HepG2 (cell line): ENCODE results near the gene TFDP2. TPM values are rescaled to one million over a fixed set of nuclear protein-coding genes. Genes with fewer than 3 reads are reported as not detected.

Experiments
- ATAC-seq: fragments of 200-7000 bp; cut with Tn5 transposase; 3 replicates; pipeline ENCODE4 v1.9.1; 2020; ENCODE audit warnings: mild to moderate bottlenecking, moderate library complexity
- BruUV-seq: library from RNA; stranded (reverse); fragments of 400-500 nt; replicated peaks from 2 replicates; lab custom pipeline; 2021; lab: Mats Ljungman, UMichigan
- CTCF ChIA-PET: fragments of 300-600 bp; formaldehyde crosslinking; extraction: SDS; loops from one replicate; lab custom pipeline; 2021; ENCODE audit warnings: low total read pairs, inconsistent platforms, low intra/inter-chr PET ratio; lab: Yijun Ruan, JAX
- POLR2A ChIA-PET: fragments of 350-600 bp; sonication (Branson Sonifier 250); formaldehyde crosslinking; loops from one replicate; lab custom pipeline; 2020; ENCODE audit warnings: antibody characterized with exemption, inconsistent platforms; lab: Yijun Ruan, JAX
- DNase-seq: peaks from one replicate; pipeline ENCODE4 v3.0.0-alpha.2; 2015; ENCODE audit warnings: low spot score
- FAIRE-seq: peaks from 3 replicates; lab custom pipeline; 2011; peaks lifted over from hg19 to GRCh38; lab: Jason Lieb, UNC
- H2AFZ ChIP-seq: one replicate; pipeline ENCODE4 v1.6.1; 2011; ENCODE audit warnings: low read length, inconsistent platforms
- H3K27ac ChIP-seq: fragments of 300-600 bp; 3 replicates; pipeline ENCODE4 v1.8.0; 2011; ENCODE audit warnings: mixed run types, mild to moderate bottlenecking, mixed read lengths, low read length, inconsistent platforms; ENCODE audit not compliant: insufficient read depth; ENCODE audit errors: extremely low read length
- H3K27me3 ChIP-seq, 2 experiments: fragments of 200-600 bp in 1 of 2; 2 replicates in 1 of 2; 3 replicates in 1 of 2; pipeline versions ENCODE4 v1.6.0 to v1.8.0; 2011; ENCODE audit warnings: low read length in 2 of 2, mild to moderate bottlenecking in 2 of 2, moderate library complexity in 2 of 2, inconsistent platforms in 1 of 2; ENCODE audit not compliant: insufficient read depth in 2 of 2, control insufficient read depth in 1 of 2
- H3K36me3 ChIP-seq, 2 experiments: fragments of 200-600 bp in 1 of 2; replicated peaks in 1 of 2; 2 replicates in 1 of 2; 3 replicates in 1 of 2; pipeline versions ENCODE4 v1.5.1 to v1.8.0; 2011; ENCODE audit warnings: low read length in 2 of 2, inconsistent platforms in 1 of 2; ENCODE audit not compliant: insufficient read depth in 2 of 2, control insufficient read depth in 1 of 2
- H3K4me1 ChIP-seq: 2 replicates; pipeline ENCODE4 v1.5.1; 2012; ENCODE audit warnings: low read length, inconsistent platforms; ENCODE audit not compliant: insufficient read depth
- H3K4me2 ChIP-seq: 2 replicates; pipeline ENCODE4 v1.6.0; 2011; ENCODE audit warnings: low read depth, low read length, inconsistent platforms
- H3K4me3 ChIP-seq, 3 experiments: fragments of 200-600 bp in 1 of 3; sonication (generic), shearing (Covaris generic) in 1 of 3; replicated peaks in 1 of 3; 2 replicates each; pipeline ENCODE4 v1.5.1; 2011 to 2016; ENCODE audit warnings: low read length in 3 of 3, inconsistent platforms in 2 of 3, low read depth in 2 of 3, mild to moderate bottlenecking in 2 of 3, control low read depth in 1 of 3, mixed read lengths in 1 of 3; ENCODE audit not compliant: insufficient read depth in 1 of 3
- H3K79me2 ChIP-seq: one replicate; pipeline ENCODE4 v1.6.1; 2011; ENCODE audit warnings: low read length, inconsistent platforms; ENCODE audit not compliant: insufficient read depth
- H3K9ac ChIP-seq: 2 replicates; pipeline ENCODE4 v1.6.0; 2011; ENCODE audit warnings: mild to moderate bottlenecking, low read depth, low read length, inconsistent platforms; ENCODE audit not compliant: insufficient read depth
- H3K9me3 ChIP-seq: 2 replicates; pipeline ENCODE4 v1.5.1; 2012; ENCODE audit warnings: mild to moderate bottlenecking, low read length
- H4K20me1 ChIP-seq: 2 replicates; pipeline ENCODE4 v1.6.0; 2011; ENCODE audit warnings: inconsistent platforms, mild to moderate bottlenecking, low read length, moderate library complexity; ENCODE audit not compliant: insufficient read depth
- EHMT2 ChIP-seq: fragments of 200-600 bp; sonication (generic); IDR thresholded peaks from 2 replicates; pipeline ENCODE4 v1.7.0; 2017; ENCODE audit warnings: antibody characterized with exemption, low read depth, low read length, borderline replicate concordance
- NAIF1 ChIP-seq: sonication (generic); formaldehyde crosslinking; IDR thresholded peaks from 2 replicates; pipeline ENCODE4 v1.5.0; 2020; ENCODE audit warnings: mild to moderate bottlenecking, missing genetic modification reagents, borderline replicate concordance
- TAF1 ChIP-seq: sonication (generic); formaldehyde crosslinking; IDR thresholded peaks from 2 replicates; pipeline ENCODE4 v1.4.0; 2020; ENCODE audit warnings: missing genetic modification reagents
- ZNF496 ChIP-seq: sonication (generic); formaldehyde crosslinking; IDR thresholded peaks from 2 replicates; pipeline ENCODE4 v1.8.1; 2023; ENCODE audit warnings: mild to moderate bottlenecking, moderate library complexity, missing genetic modification reagents; ENCODE audit not compliant: insufficient replicate concordance
- WGBS: methylation state at CpG from one replicate; pipeline ENCODE4 v1.1.6; 2017; ENCODE audit warnings: low lambda C conversion rate; 5-methylcytosine and 5-hydroxymethylcytosine counted together
- in situ Hi-C: cut with HindIII; loops from 2 replicates; pipeline ENCODE4 v1.10.0; 2017; ENCODE audit warnings: low pct_unique_long_range_greater_than_20kb; ENCODE audit not compliant: extremely low pct_ligation_motif_present
- intact Hi-C: fragments of 100-400 bp; cut with micrococcal nuclease; formaldehyde crosslinking; loops from one replicate; pipeline ENCODE4 v1.10.0; 2022; ENCODE audit not compliant: unreplicated experiment
- polyA plus RNA-seq, 8 experiments: library from polyadenylated mRNA; depleted of rRNA in 3 of 8; stranded (reverse) in 7 of 8; unstranded in 1 of 8; fragments of >200 nt; fragmentation: Illumina TruSeq in 4 of 8; extraction: Trizol in 4 of 8; gene quantifications; 2 replicates each; pipeline versions ENCODE4 v1.2.1 to v1.2.3, GENCODE V29; 2011 to 2016; ENCODE audit warnings: low read depth in 4 of 8, missing spikeins in 1 of 8, mixed read lengths in 1 of 8; ENCODE audit not compliant: insufficient read depth in 1 of 8
- total RNA-seq, 5 experiments: library from RNA; depleted of rRNA; stranded (reverse); fragments of >200 nt; fragmentation: Illumina TruSeq; extraction: Trizol; gene quantifications; 2 replicates each; pipeline ENCODE4 v1.2.3, GENCODE V29; 2016; ENCODE audit warnings: low read depth in 1 of 5
- TF ChIP-seq, protein P1 (sequence below): sonication (generic); formaldehyde crosslinking; IDR thresholded peaks from 2 replicates; pipeline ENCODE4 v1.5.1; 2020; ENCODE audit warnings: missing genetic modification reagents, mild to moderate bottlenecking, borderline replicate concordance

Gene TFDP2
- total and polyA plus RNA-seq, 2 of the 13 experiments (the other 11 are each of a cell fraction or from before 2014, with no cell fraction given) = 17.9 to 37.4 TPM

- ATAC-seq (no peak), FAIRE-seq (no peak), DNase-seq (no peak)
- Histone ChIP-seq H3K4me1 (no peaks in the 10 kb centered on the region), H3K79me2 (no peaks in the 10 kb centered on the region), H3K9ac (no peak overlapping the region), H3K9me3 (no peaks in the 10 kb centered on the region), H4K20me1 (no peaks in the 10 kb centered on the region), H2AFZ (no peak overlapping the region), H3K4me2 (no peak overlapping the region), H3K36me3 (no peaks in the 10 kb centered on the region), H3K4me3 (no peak overlapping the region), H3K27me3 (no peaks in the 10 kb centered on the region), H3K27ac (no peak overlapping the region)
- POLR2A ChIA-PET = interaction anchor here (0.7 kb wide), 1 partner anchor 12 kb away, joined by 3 read pairs; no protein-coding TSS in a partner anchor
- intact Hi-C loops = no loop called here
- WGBS = 100% methylated on average over 1 of the region's 4 CpGs
- BruUV-seq = no TSS peak
- in situ Hi-C loops = no loop called here
- TF ChIP-seq TAF1 (CRISPR knock-in tag) (no peak), NAIF1 (CRISPR knock-in tag) (no peak), EHMT2 (no peak)
- CTCF ChIA-PET = no interaction called here
These were observed 71.4 kb downstream of the TFDP2 start for GRCh38 chr3:142077859-142078500.

- H3K4me1 ChIP-seq = no peaks in the 10 kb centered on the region
- no peak for TF ChIP-seq ZNF496 (CRISPR knock-in tag)
- TF ChIP-seq, protein P1, sequence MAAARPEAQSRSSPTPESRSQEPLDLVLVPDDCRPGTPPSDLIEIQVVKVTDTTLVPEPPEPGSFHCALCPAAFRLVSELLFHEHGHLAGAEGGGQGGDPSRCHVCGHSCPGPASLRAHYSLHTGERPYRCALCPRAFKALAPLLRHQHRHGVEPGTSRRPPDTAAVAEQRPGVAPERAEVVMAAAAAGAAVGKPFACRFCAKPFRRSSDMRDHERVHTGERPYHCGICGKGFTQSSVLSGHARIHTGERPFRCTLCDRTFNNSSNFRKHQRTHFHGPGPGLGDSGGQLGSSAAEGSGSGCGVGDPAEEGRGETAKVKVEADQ (CRISPR knock-in tag) = no peak
- H4K20me1 ChIP-seq = no peaks in the 10 kb centered on the region
- ChIA-PET POLR2A (interaction anchor here (0.7 kb wide), 1 partner anchor 13 kb away, joined by 3 read pairs; no protein-coding TSS in a partner anchor), CTCF (no interaction called here)
- in situ Hi-C loops (no loop called here), intact Hi-C loops (no loop called here)
- no peaks in the 10 kb centered on the region for H3K9me3 ChIP-seq
- DNase-seq = no peak
- no peaks in the 10 kb centered on the region; a peak in 1 of 5 replicates for H3K36me3 ChIP-seq
- H3K27me3 ChIP-seq = no peaks in the 10 kb centered on the region
- no peak overlapping the region for H3K9ac ChIP-seq
- no peak overlapping the region for H3K4me2 ChIP-seq
- H3K4me3 ChIP-seq = no peak overlapping the region
- no peak overlapping the region for H3K27ac ChIP-seq
- no peak for ATAC-seq
- no TSS peak for BruUV-seq
- no peak overlapping the region for H2AFZ ChIP-seq
- no peaks in the 10 kb centered on the region for H3K79me2 ChIP-seq
- no peak for FAIRE-seq
- 94% methylated on average over 4 of the region's 4 CpGs for WGBS
These were observed 72.0 kb downstream of the TFDP2 start for GRCh38 chr3:142077155-142077858.
